GM10248 (cell line): ENCODE measurements around the gene UCK2.

ENCODE experiments used
- CTCF ChIA-PET: fragments of 300-600 bp; sonication (Branson Sonifier 250); formaldehyde crosslinking; extraction: SDS; loops from one replicate; lab custom pipeline; 2021; ENCODE audit warnings: antibody characterized with exemption; lab: Yijun Ruan, JAX
- POLR2A ChIA-PET: fragments of 350-650 bp; sonication (Branson Sonifier 250); formaldehyde crosslinking; extraction: SDS; loops from one replicate; lab custom pipeline; 2020; ENCODE audit warnings: antibody characterized with exemption; lab: Yijun Ruan, JAX
- DNase-seq: peaks from one replicate; pipeline ENCODE4 v3.0.0; 2012; ENCODE audit errors: extremely low spot score
- TF ChIP-seq, protein P1 (sequence below): IDR thresholded peaks from 2 replicates; pipeline ENCODE4 v1.5.1; 2012; ENCODE audit warnings: mild to moderate bottlenecking, low read depth; ENCODE audit errors: extremely low read depth, missing control alignments, control extremely low read depth

UCK2 gene

DNA sequence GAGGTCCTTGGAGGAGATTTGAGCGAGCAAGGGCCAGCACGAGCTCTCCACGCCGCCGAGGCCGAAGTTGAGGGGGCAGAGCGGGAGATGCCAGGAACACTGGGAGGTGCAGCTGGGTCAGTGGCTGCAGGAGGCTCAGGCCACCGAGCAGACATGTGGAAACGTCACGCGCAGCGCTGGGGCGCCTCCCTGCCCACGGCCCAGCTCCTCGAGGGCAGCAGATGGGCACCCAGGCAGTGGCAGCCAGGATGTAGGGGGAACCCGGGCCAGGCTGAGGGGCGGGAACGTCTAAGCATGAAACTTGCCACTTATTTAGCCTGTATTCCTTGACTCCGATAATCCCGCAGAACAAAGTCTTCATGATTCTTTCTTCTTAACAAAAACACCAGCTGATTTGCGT lies 114.1 kb downstream of the UCK2 start:
- ChIA-PET POLR2A (no interaction called here), CTCF (interaction anchor here (1.1 to 4.8 kb wide), 6 partner anchors 10 to 169 kb away, joined by 3 to 18 read pairs (median 5); no protein-coding TSS in a partner anchor)
- TF ChIP-seq, protein P1, sequence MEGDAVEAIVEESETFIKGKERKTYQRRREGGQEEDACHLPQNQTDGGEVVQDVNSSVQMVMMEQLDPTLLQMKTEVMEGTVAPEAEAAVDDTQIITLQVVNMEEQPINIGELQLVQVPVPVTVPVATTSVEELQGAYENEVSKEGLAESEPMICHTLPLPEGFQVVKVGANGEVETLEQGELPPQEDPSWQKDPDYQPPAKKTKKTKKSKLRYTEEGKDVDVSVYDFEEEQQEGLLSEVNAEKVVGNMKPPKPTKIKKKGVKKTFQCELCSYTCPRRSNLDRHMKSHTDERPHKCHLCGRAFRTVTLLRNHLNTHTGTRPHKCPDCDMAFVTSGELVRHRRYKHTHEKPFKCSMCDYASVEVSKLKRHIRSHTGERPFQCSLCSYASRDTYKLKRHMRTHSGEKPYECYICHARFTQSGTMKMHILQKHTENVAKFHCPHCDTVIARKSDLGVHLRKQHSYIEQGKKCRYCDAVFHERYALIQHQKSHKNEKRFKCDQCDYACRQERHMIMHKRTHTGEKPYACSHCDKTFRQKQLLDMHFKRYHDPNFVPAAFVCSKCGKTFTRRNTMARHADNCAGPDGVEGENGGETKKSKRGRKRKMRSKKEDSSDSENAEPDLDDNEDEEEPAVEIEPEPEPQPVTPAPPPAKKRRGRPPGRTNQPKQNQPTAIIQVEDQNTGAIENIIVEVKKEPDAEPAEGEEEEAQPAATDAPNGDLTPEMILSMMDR: no peak

DNA sequence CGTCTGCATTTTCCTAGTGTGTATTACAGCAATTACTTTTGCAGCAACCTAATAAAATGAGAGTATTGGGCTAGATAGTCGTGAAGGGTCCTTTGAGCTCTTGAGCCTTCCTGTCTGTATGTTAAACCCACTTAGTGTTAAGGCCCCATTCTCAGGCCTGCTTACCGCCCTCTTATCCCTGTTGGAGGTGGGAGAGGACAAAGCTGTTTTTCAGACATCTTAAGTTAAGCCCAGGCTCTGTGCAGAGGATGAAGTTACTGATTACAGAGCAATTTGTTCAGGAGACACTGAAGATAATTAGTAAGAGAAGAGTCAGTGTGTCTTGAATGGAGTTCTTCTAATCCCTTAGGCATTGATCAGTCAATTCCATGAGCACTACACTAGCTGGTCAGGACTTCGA lies 114.6 kb downstream of the UCK2 start:
- TF ChIP-seq, protein P1: no peak
- no peak for DNase-seq
- ChIA-PET POLR2A (no interaction called here), CTCF (interaction anchor here (1.1 to 2.5 kb wide), 6 partner anchors 10 to 296 kb away, joined by 3 to 8 read pairs (median 5); no protein-coding TSS in a partner anchor)

More for the DNA sequence above, 114.1 kb downstream of the UCK2 start:
- no peak for DNase-seq

DNA sequence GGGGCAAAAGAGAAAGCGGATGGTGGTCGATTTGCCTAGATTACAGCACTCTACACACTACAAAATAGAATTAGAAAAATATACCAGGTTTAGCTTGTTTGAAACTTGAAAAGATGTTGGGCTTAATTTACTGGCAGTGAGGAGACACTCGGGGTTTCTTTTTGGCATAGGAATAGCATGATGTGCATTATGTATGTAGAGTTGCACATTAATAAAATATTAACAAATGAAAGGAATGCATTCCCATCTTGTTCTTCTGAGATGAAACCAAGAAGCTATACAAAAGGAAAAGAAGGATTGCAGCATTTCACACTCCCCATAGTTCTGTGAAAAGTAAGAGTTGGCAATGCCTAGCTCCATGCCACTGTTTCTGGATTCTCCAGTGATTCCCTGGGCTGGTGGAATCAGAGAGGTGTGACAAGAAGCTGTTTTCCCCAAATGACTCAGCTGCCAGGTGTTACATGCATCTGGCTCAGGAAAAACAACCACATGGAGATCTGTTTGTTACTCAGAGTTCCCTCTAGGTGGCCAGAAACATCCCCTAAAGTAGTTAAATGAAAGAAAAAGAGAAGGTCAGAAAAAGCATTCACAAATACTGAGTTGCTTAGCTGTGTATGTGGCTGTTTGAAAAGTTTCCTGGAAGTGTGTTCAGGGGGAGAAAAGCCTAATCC lies 115.6 kb downstream of the UCK2 start:
- TF ChIP-seq, protein P1: peak; percentile 4
- POLR2A ChIA-PET: no interaction called here
- CTCF ChIA-PET: interaction anchor here (0.9 to 2.5 kb wide), 7 partner anchors 11 to 295 kb away, joined by 3 to 8 read pairs (median 3); no protein-coding TSS in a partner anchor
- DNase-seq: no peak

DNA sequence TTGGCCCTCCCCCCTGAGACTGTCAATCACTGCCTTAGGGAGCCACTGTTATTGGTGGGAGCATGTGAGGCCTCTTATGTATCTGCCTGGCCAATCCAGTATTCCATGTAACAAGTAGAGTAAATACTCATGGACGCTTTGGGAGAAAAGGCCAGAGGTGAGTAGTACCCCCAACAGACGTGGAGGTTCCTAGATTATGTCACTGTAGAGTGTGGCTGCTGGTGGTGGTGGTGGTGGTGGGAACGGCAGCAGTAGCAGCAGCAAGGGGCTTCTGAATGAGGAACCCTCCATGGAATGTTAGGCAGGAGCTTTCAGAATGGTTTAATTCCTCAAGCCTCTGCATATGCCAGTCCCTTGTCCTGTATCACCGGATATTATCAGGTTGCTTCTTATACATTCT lies 118.5 kb downstream of the UCK2 start:
- ChIA-PET CTCF (no interaction called here), POLR2A (no interaction called here)
- DNase-seq: no peak
- TF ChIP-seq, protein P1: no peak

DNA sequence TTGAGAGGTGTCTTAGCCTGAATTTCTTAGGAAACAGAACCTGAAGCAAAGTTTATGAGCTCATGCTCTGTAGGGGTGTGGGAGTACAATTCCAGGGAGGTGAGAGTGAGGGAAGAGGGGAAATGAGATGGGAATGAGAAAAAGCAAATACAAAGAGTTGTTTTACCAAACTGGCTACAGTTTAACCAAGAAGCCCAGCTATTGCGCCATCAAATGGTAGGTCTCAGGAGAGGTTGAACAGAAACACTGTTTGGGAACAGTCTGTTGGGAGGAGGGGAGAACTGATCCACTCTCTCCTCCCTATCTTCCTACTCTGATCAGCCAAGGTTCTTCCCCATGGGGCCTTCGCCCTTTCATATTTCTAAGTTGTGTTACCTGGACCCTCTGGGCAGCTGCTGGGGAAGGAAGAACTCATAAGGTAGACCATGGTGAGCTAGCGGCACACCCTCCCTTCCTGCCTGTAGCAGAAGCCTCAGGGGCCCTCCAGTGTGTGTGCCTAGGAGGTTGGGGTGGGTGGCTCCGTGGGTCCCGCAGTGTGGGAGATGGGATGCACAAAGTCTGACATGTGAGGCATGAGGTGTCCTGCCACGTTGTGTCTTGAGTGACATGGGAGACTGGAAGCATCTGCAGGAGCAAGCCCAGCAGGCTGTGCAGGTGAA lies 120.5 kb downstream of the UCK2 start:
- TF ChIP-seq, protein P1: no peak
- no peak for DNase-seq
- POLR2A ChIA-PET: no interaction called here
- CTCF ChIA-PET: interaction anchor here (1.2 to 5.1 kb wide), 3 partner anchors 9 to 20 kb away, joined by 3 to 22 read pairs (median 3); no protein-coding TSS in a partner anchor

DNA sequence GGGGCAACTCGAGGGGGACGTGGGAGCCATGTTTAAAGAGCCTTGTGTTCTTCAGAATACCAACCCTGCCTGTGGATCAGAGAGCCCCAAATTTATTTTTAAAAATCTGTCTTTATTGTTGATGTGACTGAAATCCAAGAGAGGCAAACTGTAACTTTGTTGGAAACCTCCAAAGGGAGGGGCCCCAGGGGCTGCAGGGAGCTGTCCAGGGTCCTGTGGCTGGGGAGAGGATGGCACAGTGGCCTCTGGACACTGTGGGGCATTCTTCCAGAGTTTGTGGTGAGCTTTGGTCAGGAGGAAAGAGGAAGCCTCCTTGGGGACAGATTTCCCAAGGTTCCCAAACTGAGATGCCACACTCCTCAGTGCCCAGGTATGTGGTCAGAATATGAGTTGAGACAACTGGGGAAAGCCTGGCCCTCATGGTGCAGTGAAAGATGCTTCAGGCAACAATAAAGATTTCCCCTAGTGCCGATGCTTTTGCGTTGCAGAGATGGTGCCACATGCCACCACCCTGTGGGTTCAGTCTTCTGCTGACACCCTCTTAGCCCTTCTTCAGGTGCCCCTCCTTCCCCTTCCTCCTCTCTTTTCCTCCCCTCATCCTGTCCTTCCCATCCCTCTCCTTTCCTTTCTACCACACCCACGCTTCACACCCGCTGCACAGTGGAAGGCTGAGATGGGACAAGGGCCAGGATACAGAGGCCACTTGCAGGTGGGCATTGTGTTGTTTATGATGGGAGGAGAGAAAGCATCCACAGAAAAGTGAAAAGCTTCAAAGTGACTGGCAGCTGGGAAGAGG lies 122.1 kb downstream of the UCK2 start:
- POLR2A ChIA-PET: no interaction called here
- CTCF ChIA-PET: interaction anchor here (0.9 to 5.1 kb wide), 2 partner anchors 21 to 25 kb away, joined by 3 to 22 read pairs; no protein-coding TSS in a partner anchor
- TF ChIP-seq, protein P1: no peak
- DNase-seq: no peak
